Loucy (cell line): ENCODE data around the gene SLC9A5.

ENCODE experiments used
- H2AFZ ChIP-seq: fragments of 200-600 bp; sonication (generic); 2 replicates; pipeline ENCODE4 v1.6.0; 2016; ENCODE audit warnings: antibody characterized with exemption, mild to moderate bottlenecking, low read length, moderate library complexity
- H3F3A ChIP-seq: fragments of 200-600 bp; 2 replicates; pipeline ENCODE4 v1.6.0; 2016; ENCODE audit warnings: antibody characterized with exemption, low read depth, mild to moderate bottlenecking
- H3K27me3 ChIP-seq: fragments of 200-600 bp; sonication (generic); 2 replicates; pipeline ENCODE4 v1.6.1; 2014; ENCODE audit warnings: low read length, mild to moderate bottlenecking; ENCODE audit not compliant: insufficient read depth, poor library complexity, severe bottlenecking
- H3K36me3 ChIP-seq: fragments of 200-600 bp; sonication (generic); 2 replicates; pipeline ENCODE4 v1.6.1; 2016; ENCODE audit warnings: low read length; ENCODE audit not compliant: insufficient read depth
- H3K4me1 ChIP-seq: fragments of 200-600 bp; sonication (generic); 2 replicates; pipeline ENCODE4 v1.5.1; 2014; ENCODE audit warnings: low read length, mild to moderate bottlenecking; ENCODE audit not compliant: insufficient read depth, poor library complexity, severe bottlenecking
- H3K4me2 ChIP-seq: fragments of 200-600 bp; sonication (generic); 2 replicates; pipeline ENCODE4 v1.6.0; 2014; ENCODE audit warnings: antibody characterized with exemption, low read length, low read depth, mild to moderate bottlenecking; ENCODE audit not compliant: poor library complexity, severe bottlenecking
- H3K4me3 ChIP-seq: fragments of 200-600 bp; sonication (generic); 2 replicates; pipeline ENCODE4 v1.5.1; 2014; ENCODE audit warnings: low read length, mild to moderate bottlenecking, mixed read lengths; ENCODE audit not compliant: poor library complexity, severe bottlenecking
- H3K79me2 ChIP-seq: fragments of 200-600 bp; sonication (generic); 2 replicates; pipeline ENCODE4 v1.6.1; 2014; ENCODE audit warnings: low read length; ENCODE audit not compliant: insufficient read depth
- H3K9ac ChIP-seq: fragments of 200-600 bp; sonication (generic); 2 replicates; pipeline ENCODE4 v1.6.0; 2014; ENCODE audit warnings: mild to moderate bottlenecking, low read depth, low read length, moderate library complexity; ENCODE audit not compliant: poor library complexity, severe bottlenecking
- H3K9me2 ChIP-seq: fragments of 200-600 bp; sonication (generic); replicated peaks from 2 replicates; pipeline ENCODE4 v1.6.1; 2016; ENCODE audit warnings: low read depth, low read length, mixed read lengths
- H3K9me3 ChIP-seq: fragments of 200-600 bp; sonication (generic); 2 replicates; pipeline ENCODE4 v1.6.1; 2014; ENCODE audit warnings: mild to moderate bottlenecking, antibody characterized with exemption, low read length, low read depth; ENCODE audit not compliant: insufficient read depth
- H4K20me1 ChIP-seq: fragments of 200-600 bp; sonication (generic); 2 replicates; pipeline ENCODE4 v1.6.0; 2014; ENCODE audit warnings: antibody characterized with exemption, low read length, mild to moderate bottlenecking; ENCODE audit not compliant: insufficient read depth, poor library complexity, severe bottlenecking
- EZH2phosphoT487 ChIP-seq: fragments of 200-600 bp; IDR thresholded peaks from 2 replicates; pipeline ENCODE4 v1.6.1; 2018; ENCODE audit warnings: antibody characterized with exemption, mild to moderate bottlenecking, moderate library complexity, borderline replicate concordance
- TF ChIP-seq, protein P1 (sequence below): fragments of 200-600 bp; sonication (generic); conservative IDR thresholded peaks from 2 replicates; pipeline ENCODE4 v1.5.1; 2014; ENCODE audit warnings: mild to moderate bottlenecking, antibody characterized with exemption, low read length

Gene SLC9A5

DNA sequence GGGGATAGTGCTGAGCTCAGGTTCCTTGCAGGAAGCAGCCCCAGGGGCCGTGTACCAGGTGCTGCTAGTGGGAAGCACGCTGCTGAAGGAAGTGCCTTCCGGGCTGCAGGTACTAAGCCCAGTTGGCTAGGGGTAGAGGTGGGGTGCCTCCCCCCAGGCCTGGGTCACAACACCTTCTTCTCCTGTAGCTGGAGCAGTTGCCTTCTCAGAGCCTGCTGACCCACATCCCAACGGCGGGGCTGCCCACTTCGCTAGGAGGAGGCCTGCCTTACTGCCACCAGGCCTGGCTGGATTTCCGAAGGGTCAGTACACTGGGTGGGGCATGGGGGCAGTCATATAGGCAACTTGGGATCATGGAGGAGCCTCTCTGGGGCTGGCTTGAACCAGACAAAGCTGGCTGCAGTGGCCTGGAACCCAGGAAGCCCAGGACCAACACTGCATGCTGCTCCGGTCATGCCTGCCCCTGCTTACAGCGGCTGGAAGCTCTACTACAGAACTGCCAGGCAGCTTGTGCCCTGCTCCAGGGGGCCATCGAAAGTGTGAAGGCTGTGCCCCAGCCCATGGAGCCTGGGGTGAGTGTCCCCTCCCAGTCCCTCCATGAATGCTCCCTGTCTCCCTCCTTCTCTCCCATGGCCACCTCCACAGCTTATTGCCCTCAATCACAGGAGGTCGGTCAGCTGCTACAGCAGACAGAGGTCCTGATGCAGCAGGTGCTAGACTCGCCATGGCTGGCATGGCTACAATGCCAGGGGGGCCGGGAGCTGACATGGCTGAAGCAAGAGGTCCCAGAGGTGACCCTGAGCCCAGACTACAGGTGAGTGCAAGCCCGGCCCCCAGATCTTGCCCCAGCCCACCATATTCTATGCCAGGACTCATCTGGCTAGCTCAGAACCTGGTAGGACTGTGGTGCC lies 33.0 kb downstream of the SLC9A5 start:
- Histone ChIP-seq H3K9ac (peak overlapping the region; percentile 85), H3K9me2 (no peaks in the 10 kb centered on the region), H3K79me2 (peaks cover 42% of the 10 kb centered on the region), H4K20me1 (no peaks in the 10 kb centered on the region), H3K9me3 (no peaks in the 10 kb centered on the region), H2AFZ (no peak overlapping the region), H3K36me3 (peaks cover 12% of the 10 kb centered on the region; the same call in 1 of the 2 replicates), H3F3A (no peaks in the 10 kb centered on the region), H3K4me1 (peaks cover 18% of the 10 kb centered on the region), H3K4me2 (peak overlapping the region; percentile 95), H3K27me3 (no peaks in the 10 kb centered on the region), H3K4me3 (no peak overlapping the region)
- TF ChIP-seq EZH2phosphoT487, result no peak

DNA sequence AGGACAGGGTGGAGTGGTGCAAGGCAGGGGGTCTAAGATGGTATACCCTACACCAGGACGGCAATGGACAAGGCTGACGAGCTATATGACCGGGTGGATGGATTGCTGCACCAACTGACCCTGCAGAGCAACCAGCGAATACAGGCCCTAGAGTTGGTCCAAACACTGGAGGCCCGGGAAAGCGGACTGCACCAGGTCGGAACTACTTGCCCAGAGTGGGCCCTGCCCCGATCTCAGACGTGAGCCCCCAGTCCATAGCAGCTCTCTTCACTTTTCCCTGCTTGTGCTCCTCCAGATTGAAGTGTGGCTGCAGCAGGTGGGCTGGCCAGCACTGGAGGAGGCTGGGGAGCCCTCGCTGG lies 33.6 kb downstream of the SLC9A5 start:
- H4K20me1 ChIP-seq, result no peaks in the 10 kb centered on the region
- H2AFZ ChIP-seq, result no peak overlapping the region
- H3F3A ChIP-seq, result no peaks in the 10 kb centered on the region
- no peaks in the 10 kb centered on the region for H3K9me2 ChIP-seq
- H3K79me2 ChIP-seq, result peaks cover 36% of the 10 kb centered on the region
- TF ChIP-seq EZH2phosphoT487, result no peak
- TF ChIP-seq, protein P1, sequence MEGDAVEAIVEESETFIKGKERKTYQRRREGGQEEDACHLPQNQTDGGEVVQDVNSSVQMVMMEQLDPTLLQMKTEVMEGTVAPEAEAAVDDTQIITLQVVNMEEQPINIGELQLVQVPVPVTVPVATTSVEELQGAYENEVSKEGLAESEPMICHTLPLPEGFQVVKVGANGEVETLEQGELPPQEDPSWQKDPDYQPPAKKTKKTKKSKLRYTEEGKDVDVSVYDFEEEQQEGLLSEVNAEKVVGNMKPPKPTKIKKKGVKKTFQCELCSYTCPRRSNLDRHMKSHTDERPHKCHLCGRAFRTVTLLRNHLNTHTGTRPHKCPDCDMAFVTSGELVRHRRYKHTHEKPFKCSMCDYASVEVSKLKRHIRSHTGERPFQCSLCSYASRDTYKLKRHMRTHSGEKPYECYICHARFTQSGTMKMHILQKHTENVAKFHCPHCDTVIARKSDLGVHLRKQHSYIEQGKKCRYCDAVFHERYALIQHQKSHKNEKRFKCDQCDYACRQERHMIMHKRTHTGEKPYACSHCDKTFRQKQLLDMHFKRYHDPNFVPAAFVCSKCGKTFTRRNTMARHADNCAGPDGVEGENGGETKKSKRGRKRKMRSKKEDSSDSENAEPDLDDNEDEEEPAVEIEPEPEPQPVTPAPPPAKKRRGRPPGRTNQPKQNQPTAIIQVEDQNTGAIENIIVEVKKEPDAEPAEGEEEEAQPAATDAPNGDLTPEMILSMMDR, result no peak
- H3K36me3 ChIP-seq, result peaks cover 18% of the 10 kb centered on the region; the same call in 1 of the 2 replicates
- H3K9me3 ChIP-seq, result no peaks in the 10 kb centered on the region
- peaks cover 15% of the 10 kb centered on the region for H3K4me1 ChIP-seq
- no peak overlapping the region for H3K9ac ChIP-seq
- no peak overlapping the region for H3K4me2 ChIP-seq
- no peaks in the 10 kb centered on the region for H3K27me3 ChIP-seq
- no peak overlapping the region for H3K4me3 ChIP-seq

- Histone ChIP-seq H3K36me3 (peaks cover 18% of the 10 kb centered on the region; the same call in 1 of the 2 replicates), H2AFZ (no peak overlapping the region), H3K79me2 (peaks cover 28% of the 10 kb centered on the region), H4K20me1 (no peaks in the 10 kb centered on the region), H3K4me2 (no peak overlapping the region), H3K27me3 (no peaks in the 10 kb centered on the region), H3K9ac (no peak overlapping the region), H3K9me3 (no peaks in the 10 kb centered on the region), H3K9me2 (no peaks in the 10 kb centered on the region), H3F3A (no peaks in the 10 kb centered on the region), H3K4me3 (no peak overlapping the region), H3K4me1 (peaks cover 14% of the 10 kb centered on the region)
- no peak for TF ChIP-seq EZH2phosphoT487
- TF ChIP-seq, protein P1, result peak; percentile 19; the same call in 1 of the 2 replicates
Observed at GRCh38 chr16:67283039-67283825, 34.5 kb downstream of the SLC9A5 start.
